Measurements from ENCODE around the gene DMAP1.

DMAP1 gene, protein sequence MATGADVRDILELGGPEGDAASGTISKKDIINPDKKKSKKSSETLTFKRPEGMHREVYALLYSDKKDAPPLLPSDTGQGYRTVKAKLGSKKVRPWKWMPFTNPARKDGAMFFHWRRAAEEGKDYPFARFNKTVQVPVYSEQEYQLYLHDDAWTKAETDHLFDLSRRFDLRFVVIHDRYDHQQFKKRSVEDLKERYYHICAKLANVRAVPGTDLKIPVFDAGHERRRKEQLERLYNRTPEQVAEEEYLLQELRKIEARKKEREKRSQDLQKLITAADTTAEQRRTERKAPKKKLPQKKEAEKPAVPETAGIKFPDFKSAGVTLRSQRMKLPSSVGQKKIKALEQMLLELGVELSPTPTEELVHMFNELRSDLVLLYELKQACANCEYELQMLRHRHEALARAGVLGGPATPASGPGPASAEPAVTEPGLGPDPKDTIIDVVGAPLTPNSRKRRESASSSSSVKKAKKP

GRCh38 chr1:44213222-44214112 is at the start of gene DMAP1:
Gene DMAP1, plus strand, starts transcription at chr1:44213471. Its CDS starts 283 bp downstream, at chr1:44213754.
- TF ChIP-seq GATA3 (IDR thresholded peaks at IDR 0.05; ENCODE audit: low read depth, low read length): no peak
- TF ChIP-seq GATA2 (IDR thresholded peaks at IDR 0.05; ENCODE audit: low read depth, low read length): no peak; the same call in 1 of the 2 replicates

- TF ChIP-seq GATA2 (IDR thresholded peaks at IDR 0.05; ENCODE audit: low read depth, low read length): no peak
- no peak for TF ChIP-seq GATA3 (IDR thresholded peaks at IDR 0.05; ENCODE audit: low read depth, low read length)
These were observed 44.7 kb upstream of the DMAP1 start for GRCh38 chr1:44168520-44169098.

DNA sequence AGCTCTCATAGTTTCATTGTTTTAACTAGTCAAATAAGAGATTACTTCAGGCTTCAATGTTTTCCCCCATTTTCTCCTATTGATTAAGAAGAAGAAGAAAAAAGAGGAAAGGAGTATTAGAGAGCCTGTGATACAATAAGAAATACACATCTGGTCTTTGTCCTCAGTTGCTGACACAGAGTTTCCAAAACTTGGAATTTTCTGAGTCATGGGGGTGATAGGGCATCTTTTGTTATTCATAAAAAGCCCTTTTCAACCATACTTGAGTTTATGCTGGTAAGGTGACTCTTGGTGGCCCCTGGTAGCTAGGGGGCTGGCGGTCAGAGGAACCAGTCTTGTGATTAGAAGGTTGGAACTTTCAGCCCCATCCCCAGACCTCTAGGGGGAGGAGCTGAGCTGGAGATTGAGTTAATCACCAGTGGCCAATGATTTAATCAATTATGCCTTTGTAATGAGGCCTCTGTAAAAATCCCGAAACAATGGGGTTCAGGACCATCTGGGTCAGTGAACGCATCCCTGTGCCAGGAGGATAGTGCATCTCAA is 42.9 kb upstream of the DMAP1 start:
- TF ChIP-seq GATA3 (IDR thresholded peaks at IDR 0.05; ENCODE audit: low read depth, low read length): no peak
- no peak for TF ChIP-seq GATA2 (IDR thresholded peaks at IDR 0.05; ENCODE audit: low read depth, low read length)

DNA sequence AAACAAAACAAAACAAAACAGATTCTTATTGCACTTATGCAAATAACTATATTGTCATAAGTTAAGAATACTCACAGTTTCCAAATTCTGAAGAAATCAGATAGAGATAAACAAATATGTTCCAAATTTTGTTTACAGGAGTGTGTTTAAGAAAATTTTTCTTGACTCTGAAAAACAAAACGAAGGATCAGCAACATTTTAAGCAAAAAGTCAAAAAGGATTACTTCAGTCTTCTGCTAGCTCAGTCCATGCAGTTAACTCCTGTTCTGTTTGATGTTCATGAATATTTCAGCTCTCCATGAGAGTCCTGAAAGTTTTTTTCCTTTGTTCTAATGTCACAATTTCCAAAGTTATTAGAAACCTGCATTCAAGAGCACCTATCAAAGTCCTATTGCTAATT is 38.6 kb upstream of the DMAP1 start:
- TF ChIP-seq GATA3 (IDR thresholded peaks at IDR 0.05; ENCODE audit: low read depth, low read length) (no peak), GATA2 (IDR thresholded peaks at IDR 0.05; ENCODE audit: low read depth, low read length) (no peak)

GRCh38 chr1:44200336-44200735 is 12.9 kb upstream of the DMAP1 start:
- no peak for TF ChIP-seq GATA3 (IDR thresholded peaks at IDR 0.05; ENCODE audit: low read depth, low read length)
- no peak for TF ChIP-seq GATA2 (IDR thresholded peaks at IDR 0.05; ENCODE audit: low read depth, low read length)

- TF ChIP-seq GATA3 (IDR thresholded peaks at IDR 0.05; ENCODE audit: low read depth, low read length) (no peak), GATA2 (IDR thresholded peaks at IDR 0.05; ENCODE audit: low read depth, low read length) (no peak)
These were observed 5.0 kb upstream of the DMAP1 start for GRCh38 chr1:44208226-44208625.

GRCh38 chr1:44210595-44210994 is 2.7 kb upstream of the DMAP1 start:
- TF ChIP-seq GATA3 (IDR thresholded peaks at IDR 0.05; ENCODE audit: low read depth, low read length) (no peak), GATA2 (IDR thresholded peaks at IDR 0.05; ENCODE audit: low read depth, low read length) (no peak)

- TF ChIP-seq GATA3 (IDR thresholded peaks at IDR 0.05; ENCODE audit: low read depth, low read length): no peak
- no peak for TF ChIP-seq GATA2 (IDR thresholded peaks at IDR 0.05; ENCODE audit: low read depth, low read length)
These were observed 683 bp upstream of the DMAP1 start for GRCh38 chr1:44212355-44213221.

DNA sequence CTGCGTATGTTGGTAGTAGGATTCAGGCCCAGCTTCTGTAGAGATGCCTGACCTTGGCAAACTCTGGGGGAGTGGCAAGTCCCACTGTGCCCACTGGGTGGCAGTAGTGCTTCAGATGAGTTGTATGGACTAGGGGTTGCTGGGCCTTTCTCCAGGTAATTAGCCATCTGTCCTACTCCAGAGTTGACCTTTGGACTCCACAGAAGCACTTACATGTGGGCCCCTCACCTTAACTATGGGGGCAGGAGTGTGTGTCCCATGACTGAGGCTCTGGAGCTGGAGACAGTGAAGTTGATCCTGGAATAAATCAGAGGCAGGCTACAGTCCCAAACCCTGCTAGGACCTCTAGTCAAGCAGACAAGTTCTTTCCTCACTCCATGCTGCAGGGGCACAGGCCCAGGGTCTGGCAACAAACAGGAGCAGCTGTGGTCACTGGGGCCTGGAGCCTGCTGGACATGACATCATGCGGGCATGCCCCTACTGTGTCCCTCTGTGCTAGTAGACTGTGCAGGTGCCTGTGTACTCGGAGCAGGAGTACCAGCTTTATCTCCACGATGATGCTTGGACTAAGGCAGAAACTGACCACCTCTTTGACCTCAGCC is 4.6 kb downstream of the DMAP1 start:
- no peak for TF ChIP-seq GATA3 (IDR thresholded peaks at IDR 0.05; ENCODE audit: low read depth, low read length)
- no peak for TF ChIP-seq GATA2 (IDR thresholded peaks at IDR 0.05; ENCODE audit: low read depth, low read length)

DNA sequence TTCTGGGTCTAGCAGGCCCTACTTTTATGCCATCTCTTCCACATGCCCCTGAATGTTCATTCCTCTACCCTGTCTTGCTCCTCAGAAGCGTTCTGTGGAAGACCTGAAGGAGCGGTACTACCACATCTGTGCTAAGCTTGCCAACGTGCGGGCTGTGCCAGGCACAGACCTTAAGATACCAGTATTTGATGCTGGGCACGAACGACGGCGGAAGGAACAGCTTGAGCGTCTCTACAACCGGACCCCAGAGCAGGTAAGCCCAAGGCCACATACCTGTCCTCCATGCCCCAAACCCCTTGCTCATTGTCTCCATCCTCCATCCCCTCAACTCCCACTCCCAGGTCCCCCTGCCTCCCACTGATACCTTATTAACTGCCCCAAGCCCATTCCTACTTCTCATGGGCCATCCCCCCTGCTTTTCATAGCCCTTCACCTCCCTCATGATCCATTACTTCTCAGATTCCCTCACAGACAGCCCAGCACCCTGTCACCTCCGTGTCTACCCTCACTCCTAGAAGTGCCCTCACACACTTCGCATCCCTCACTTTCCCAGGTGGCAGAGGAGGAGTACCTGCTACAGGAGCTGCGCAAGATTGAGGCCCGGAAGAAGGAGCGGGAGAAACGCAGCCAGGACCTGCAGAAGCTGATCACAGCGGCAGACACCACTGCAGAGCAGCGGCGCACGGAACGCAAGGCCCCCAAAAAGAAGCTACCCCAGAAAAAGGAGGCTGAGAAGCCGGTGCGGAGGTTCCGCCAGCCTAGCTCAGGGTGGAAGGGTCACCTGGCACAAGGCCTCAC is 5.4 kb downstream of the DMAP1 start:
- no peak for TF ChIP-seq GATA2 (IDR thresholded peaks at IDR 0.05; ENCODE audit: low read depth, low read length)
- TF ChIP-seq GATA3 (IDR thresholded peaks at IDR 0.05; ENCODE audit: low read depth, low read length): no peak

DNA sequence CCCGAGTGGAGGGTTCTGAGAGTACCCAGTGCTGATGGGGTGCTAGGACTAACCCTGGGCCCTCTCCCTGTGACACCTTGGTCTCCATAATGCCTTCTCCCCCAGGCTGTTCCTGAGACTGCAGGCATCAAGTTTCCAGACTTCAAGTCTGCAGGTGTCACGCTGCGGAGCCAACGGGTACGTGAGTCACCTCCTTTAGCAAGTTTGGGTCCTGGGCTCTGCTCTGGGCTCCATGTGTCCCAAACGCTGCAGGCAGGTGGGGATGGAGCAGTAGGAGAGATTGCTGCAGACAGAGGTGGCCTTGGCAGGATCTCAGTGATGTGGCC is 6.0 kb downstream of the DMAP1 start:
- TF ChIP-seq GATA3 (IDR thresholded peaks at IDR 0.05; ENCODE audit: low read depth, low read length) (no peak), GATA2 (IDR thresholded peaks at IDR 0.05; ENCODE audit: low read depth, low read length) (no peak)

Measured in SH-SY5Y (cell line).